ENCODE data around the gene GRIK5. TPM values are rescaled to one million over a fixed set of nuclear protein-coding genes. Genes with fewer than 3 reads are reported as not detected.
A peak's percentile ranks its signal among the peaks of the same experiment; 100 is the strongest.

GRIK5 gene
- total RNA-seq, 1 experiment from 2014 or later = 0.07 TPM

- DNase-seq (ENCODE audit: extremely low read depth, low read depth) = no peak
These were observed 8.7 kb upstream of the GRIK5 start for GRCh38 chr19:42078538-42079275.

GRCh38 chr19:42078058-42078457 is 8.1 kb upstream of the GRIK5 start:
- no peak for DNase-seq (ENCODE audit: extremely low read depth, low read depth)

- no peak for DNase-seq (ENCODE audit: extremely low read depth, low read depth)
These were observed 6.5 kb upstream of the GRIK5 start for GRCh38 chr19:42076380-42076944.

- peak; percentile 98 for DNase-seq (ENCODE audit: extremely low read depth, low read depth)
These were observed 5.8 kb upstream of the GRIK5 start, which contains the start of gene ZNF574 for GRCh38 chr19:42075616-42076379. ZNF574 (plus strand) TSS chr19:42076166; CDS start chr19:42078607, 2,441 bp downstream.

- no peak for DNase-seq (ENCODE audit: extremely low read depth, low read depth)
These were observed 5.3 kb upstream of the GRIK5 start for GRCh38 chr19:42075364-42075615.

GRCh38 chr19:42074513-42075363 is 4.7 kb upstream of the GRIK5 start:
- peak; percentile 5 for DNase-seq (ENCODE audit: extremely low read depth, low read depth)

- DNase-seq (ENCODE audit: extremely low read depth, low read depth) = no peak
These were observed 1.2 kb upstream of the GRIK5 start for GRCh38 chr19:42071247-42071646.

GRCh38 chr19:42068756-42069571 is 1.0 kb downstream of the GRIK5 start:
- DNase-seq (ENCODE audit: extremely low read depth, low read depth) = no peak

- DNase-seq (ENCODE audit: extremely low read depth, low read depth) = no peak
These were observed 1.6 kb downstream of the GRIK5 start for GRCh38 chr19:42068361-42068755.

- DNase-seq (ENCODE audit: extremely low read depth, low read depth) = no peak
These were observed 2.6 kb downstream of the GRIK5 start for GRCh38 chr19:42067315-42067888.

- DNase-seq (ENCODE audit: extremely low read depth, low read depth) = no peak
These were observed 3.8 kb downstream of the GRIK5 start for GRCh38 chr19:42066075-42066754.

- no peak for DNase-seq (ENCODE audit: extremely low read depth, low read depth)
These were observed 4.5 kb downstream of the GRIK5 start for GRCh38 chr19:42065511-42065910.

GRCh38 chr19:42065051-42065450 is 5.0 kb downstream of the GRIK5 start:
- DNase-seq (ENCODE audit: extremely low read depth, low read depth) = no peak

- DNase-seq (ENCODE audit: extremely low read depth, low read depth) = no peak
These were observed 5.6 kb downstream of the GRIK5 start for GRCh38 chr19:42064432-42064831.

- no peak for DNase-seq (ENCODE audit: extremely low read depth, low read depth)
These were observed 7.6 kb downstream of the GRIK5 start for GRCh38 chr19:42062381-42062780.

GRCh38 chr19:42060117-42060516 is 9.9 kb downstream of the GRIK5 start:
- DNase-seq (ENCODE audit: extremely low read depth, low read depth) = no peak

- no peak for DNase-seq (ENCODE audit: extremely low read depth, low read depth)
These were observed 10.8 kb downstream of the GRIK5 start for GRCh38 chr19:42059196-42059595.

- DNase-seq (ENCODE audit: extremely low read depth, low read depth) = no peak
These were observed 12.2 kb downstream of the GRIK5 start for GRCh38 chr19:42057846-42058245.

GRCh38 chr19:42054205-42054604 is 15.8 kb downstream of the GRIK5 start:
- no peak for DNase-seq (ENCODE audit: extremely low read depth, low read depth)

Data from NCI-H460 (cell line).